Measurements from ENCODE around the gene CENPT.

- TF ChIP-seq CTCF (IDR thresholded peaks at IDR 0.05) (no peak), POLR2A (IDR thresholded peaks at IDR 0.05) (no peak)
Measured at GRCh38 chr16:67864594-67864993, 17.1 kb upstream of the CENPT start.
